B cell (primary cell): ENCODE results near the gene ADAMTSL5. TPM values are rescaled to one million over a fixed set of nuclear protein-coding genes. Genes with fewer than 3 reads are reported as not detected.

Experiments
- ATAC-seq: fragments of 200-7000 bp; cut with Tn5 transposase; one replicate; pipeline ENCODE4 v1.10.0; 2021; ENCODE audit warnings: low read depth, mild to moderate bottlenecking, moderate number of reproducible peaks, moderate library complexity
- CTCF ChIA-PET: fragments of 350-600 bp; sonication (Branson Sonifier 250); formaldehyde crosslinking; loops from one replicate; lab custom pipeline; 2021; ENCODE audit warnings: antibody characterized with exemption, inconsistent platforms; lab: Charles Lee
- POLR2A ChIA-PET: fragments of 350-600 bp; sonication (Branson Sonifier 250); formaldehyde crosslinking; loops from one replicate; lab custom pipeline; 2021; ENCODE audit warnings: antibody characterized with exemption; lab: Charles Lee
- DNase-seq: peaks from one replicate; pipeline ENCODE4 v3.0.0; 2013
- H2AFZ ChIP-seq: 2 replicates; pipeline ENCODE4 v1.6.1; 2012; ENCODE audit warnings: mild to moderate bottlenecking, low read depth, low read length; ENCODE audit not compliant: insufficient read depth, poor library complexity, severe bottlenecking
- H3K27ac ChIP-seq, 2 donors: 1 replicate in 1 of 2; 2 replicates in 1 of 2; pipeline ENCODE4 v1.5.1; 2012 to 2013; ENCODE audit warnings: low read length in 2 of 2, mild to moderate bottlenecking in 2 of 2, moderate library complexity in 1 of 2
- H3K27me3 ChIP-seq, 4 experiments: fragments of 200-600 bp in 1 of 4; sonication (generic) in 1 of 4; replicated peaks in 1 of 4; 1 replicate in 2 of 4; 2 replicates in 2 of 4; pipeline versions ENCODE4 v1.6.1 to v1.7.0; 2013 to 2016; ENCODE audit warnings: low read length in 3 of 4, mild to moderate bottlenecking in 2 of 4, mixed read lengths in 1 of 4, moderate library complexity in 1 of 4; ENCODE audit not compliant: insufficient read depth in 4 of 4, control insufficient read depth in 3 of 4; ENCODE audit errors: control extremely low read depth in 1 of 4
- H3K36me3 ChIP-seq, 2 experiments: replicated peaks in 1 of 2; 1 replicate in 1 of 2; 2 replicates in 1 of 2; pipeline versions ENCODE4 v1.6.1 to v1.7.1; 2013; ENCODE audit warnings: low read length in 1 of 2; ENCODE audit not compliant: insufficient read depth in 2 of 2, control insufficient read depth in 1 of 2; ENCODE audit errors: control extremely low read depth in 1 of 2, extremely low read depth in 1 of 2
- H3K4me1 ChIP-seq, 2 donors: fragments of 200-600 bp in 1 of 2; sonication (generic) in 1 of 2; 1 replicate in 1 of 2; 2 replicates in 1 of 2; pipeline versions ENCODE4 v1.5.1 to v1.6.1; 2013 to 2017; ENCODE audit warnings: low read length in 2 of 2; ENCODE audit not compliant: control insufficient read depth in 2 of 2, insufficient read depth in 2 of 2
- H3K4me2 ChIP-seq: replicated peaks from 2 replicates; pipeline ENCODE3; 2012; ENCODE audit warnings: mild to moderate bottlenecking, low read depth, low read length; ENCODE audit not compliant: poor library complexity, severe bottlenecking
- H3K4me3 ChIP-seq, 5 experiments: fragments of 200-600 bp in 1 of 5; sonication (generic) in 1 of 5; 1 replicate in 3 of 5; 2 replicates in 2 of 5; pipeline versions ENCODE4 v1.5.1 to v1.7.0; 2011 to 2016; ENCODE audit warnings: low read length in 4 of 5, mild to moderate bottlenecking in 4 of 5, low read depth in 2 of 5, control low read depth in 1 of 5, moderate library complexity in 1 of 5; ENCODE audit not compliant: insufficient read depth in 1 of 5; ENCODE audit errors: control extremely low read depth in 1 of 5, extremely low read depth in 1 of 5
- H3K79me2 ChIP-seq: fragments of 200-600 bp; sonication (generic); one replicate; pipeline ENCODE4 v1.6.0; 2016; ENCODE audit warnings: low read length; ENCODE audit not compliant: control insufficient read depth, insufficient read depth
- H3K9ac ChIP-seq: fragments of 200-600 bp; sonication (generic); 2 replicates; pipeline ENCODE4 v1.6.1; 2017; ENCODE audit warnings: mild to moderate bottlenecking, low read length, moderate library complexity
- H3K9me3 ChIP-seq, 3 donors: one replicate each; pipeline versions ENCODE4 v1.6.1 to v1.7.1; 2013; ENCODE audit warnings: low read length in 2 of 3; ENCODE audit not compliant: control insufficient read depth in 2 of 3, insufficient read depth in 1 of 3; ENCODE audit errors: control extremely low read depth in 1 of 3
- H4K20me1 ChIP-seq: 2 replicates; pipeline ENCODE4 v1.6.0; 2012; ENCODE audit warnings: mild to moderate bottlenecking, low read length; ENCODE audit not compliant: insufficient read depth, control insufficient read depth, poor library complexity, severe bottlenecking
- H3K27ac Mint-ChIP-seq: one replicate; pipeline ENCODE4 v1.8.0; 2021; ENCODE audit warnings: mixed read lengths
- H3K27me3 Mint-ChIP-seq: one replicate; pipeline ENCODE4 v1.8.0; 2021; ENCODE audit warnings: mixed read lengths
- H3K4me1 Mint-ChIP-seq: one replicate; pipeline ENCODE4 v1.8.0; 2021; ENCODE audit warnings: mixed read lengths
- H3K4me3 Mint-ChIP-seq: one replicate; pipeline ENCODE4 v1.8.0; 2021; ENCODE audit warnings: mixed read lengths
- H3K9me3 Mint-ChIP-seq: one replicate; pipeline ENCODE4 v1.8.0; 2022; ENCODE audit warnings: mixed read lengths; ENCODE audit not compliant: insufficient read depth
- CTCF ChIP-seq: fragments of 200-600 bp; IDR thresholded peaks from one replicate; pipeline ENCODE4 v1.8.0; 2022; ENCODE audit warnings: antibody characterized with exemption, mild to moderate bottlenecking
- WGBS: methylation state at CpG from one replicate; pipeline ENCODE4 v1.1.5; 2013; ENCODE audit warnings: missing lambda C conversion rate; ENCODE audit not compliant: insufficient coverage; 5-methylcytosine and 5-hydroxymethylcytosine counted together
- intact Hi-C: fragments of 100-400 bp; cut with micrococcal nuclease; formaldehyde crosslinking; loops from one replicate; pipeline ENCODE4 v1.10.0; 2022
- polyA plus RNA-seq: library from polyadenylated mRNA; depleted of rRNA; stranded (reverse); fragments of >200 nt; gene quantifications from 2 replicates; pipeline ENCODE4 v1.2.3, GENCODE V29; 2012
- total RNA-seq, 2 donors: library from RNA; stranded (reverse); fragments of 120-200 nt in 1 of 2; gene quantifications; 1 replicate in 1 of 2; 2 replicates in 1 of 2; pipeline versions ENCODE4 v1.2.3 to v1.2.4, GENCODE V29; 2013 to 2022

ADAMTSL5 gene
- total and polyA plus RNA-seq, 2 donors (not counting 1 experiment from before 2014, with no cell fraction given), result 0.09 TPM; not detected in 1

GRCh38 chr19:1456121-1456900 is 56.5 kb downstream of the ADAMTSL5 start:
- Histone ChIP-seq H3K27me3 (peaks cover 0 to 62% (median 33%) of the 10 kb centered on the region in 4 experiments), H3K9me3 (peaks cover 0 to 33% (median 0%) of the 10 kb centered on the region in 3 donors), H4K20me1 (peaks cover 12% of the 10 kb centered on the region), H3K4me3 (no peak overlapping the region), H3K27ac (no peak overlapping the region), H3K79me2 (no peaks in the 10 kb centered on the region), H3K4me2 (peak overlapping the region; percentile 80), H2AFZ (no peak overlapping the region), H3K36me3 (no peaks in the 10 kb centered on the region), H3K4me1 (peaks cover 31 to 35% of the 10 kb centered on the region in 2 donors), H3K9ac (no peak overlapping the region)
- WGBS, result 33% methylated on average over 40 of the region's 43 CpGs
- Mint-ChIP-seq H3K9me3 (no peaks in the 10 kb centered on the region), H3K27ac (no peak overlapping the region), H3K27me3 (peaks cover 27% of the 10 kb centered on the region), H3K4me1 (peaks cover 16% of the 10 kb centered on the region), H3K4me3 (no peak overlapping the region)
- ATAC-seq (no peak), DNase-seq (no peak)
- intact Hi-C loops, result no loop called here
- TF ChIP-seq CTCF, result no peak
- ChIA-PET POLR2A (interaction anchor here (0.6 kb wide), 1 partner anchor 874 kb away, joined by 3 read pairs; no protein-coding TSS in a partner anchor), CTCF (interaction anchor here (0.6 to 2.8 kb wide), 2 partner anchors 12 to 262 kb away, joined by 3 to 11 read pairs; no protein-coding TSS in a partner anchor)
